Measurements from ENCODE around the gene TRIM8. TPM values are rescaled to one million over a fixed set of nuclear protein-coding genes. Genes with fewer than 3 reads are reported as not detected.

The TRIM8 gene
- total RNA-seq, 1 donor: 89.0 TPM

DNA sequence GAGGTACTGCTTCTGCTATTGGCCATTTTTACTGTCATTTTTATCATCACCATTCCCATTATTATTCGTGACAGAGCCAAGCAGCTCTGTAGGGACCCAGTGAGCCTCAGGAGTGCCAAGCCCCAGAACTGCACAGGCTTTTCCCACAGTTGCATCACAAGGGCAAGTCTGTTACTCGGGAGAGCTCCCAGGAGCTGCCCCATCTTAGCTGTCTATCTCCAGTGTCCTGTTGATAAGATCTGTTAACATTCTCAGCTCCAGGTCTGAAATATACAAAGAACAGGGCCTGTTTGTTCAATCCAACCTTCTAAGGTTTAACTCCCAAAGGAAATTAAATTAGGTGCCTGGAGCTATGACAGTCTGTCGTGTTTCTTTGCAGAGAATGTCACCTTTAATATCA, 20.2 kb upstream of the TRIM8 start:
- Histone ChIP-seq H3K9me3 (ENCODE audit: low read depth, low read length) (no peaks in the 10 kb centered on the region), H3K4me3 (ENCODE audit: low read length) (no peak overlapping the region), H3K27me3 (ENCODE audit: insufficient read depth, low read length) (no peaks in the 10 kb centered on the region), H3K4me1 (ENCODE audit: insufficient read depth, low read length) (no peaks in the 10 kb centered on the region)

DNA sequence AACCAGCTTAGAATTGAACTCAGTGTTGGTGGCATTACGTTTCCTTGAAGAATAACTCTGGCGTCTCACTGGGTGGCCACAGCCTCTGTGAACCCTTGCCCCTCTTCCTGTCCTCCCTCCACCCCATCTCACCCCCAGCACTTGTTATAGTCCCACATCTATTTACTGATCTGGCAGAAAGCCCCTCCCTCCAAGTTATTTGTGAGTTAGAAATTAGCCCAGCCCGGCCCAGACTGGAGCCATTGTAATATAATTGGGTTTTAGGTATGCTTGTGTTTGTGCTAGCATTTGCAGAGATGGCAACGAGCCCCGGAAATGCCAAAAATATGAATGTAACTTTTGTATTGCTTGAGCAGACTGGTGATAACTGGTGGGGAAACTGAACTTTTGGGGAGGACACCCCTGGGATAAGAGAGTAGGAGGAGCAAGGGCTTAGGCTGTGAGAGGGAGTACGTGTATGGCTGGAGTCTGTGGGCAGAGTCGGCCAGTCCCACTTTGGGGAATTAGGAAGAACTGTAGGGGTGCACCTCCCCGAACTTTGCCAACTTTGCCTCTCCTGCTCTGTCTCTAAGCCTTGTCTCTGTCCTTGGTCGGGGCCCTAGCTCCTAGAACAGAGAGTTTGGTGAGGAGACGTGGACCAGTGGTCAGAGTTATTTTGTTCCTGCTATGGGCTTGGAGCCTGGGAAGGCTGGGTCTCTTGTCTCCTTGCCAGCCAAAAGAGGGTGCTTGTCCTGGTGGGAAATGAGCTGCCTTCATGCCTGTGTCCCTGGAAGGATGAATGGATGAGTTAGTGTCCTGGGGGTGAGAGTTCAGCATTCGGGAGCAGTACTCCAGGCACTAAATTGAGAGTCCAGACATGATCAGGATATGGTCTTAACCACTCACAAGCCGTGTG, 19.3 kb upstream of the TRIM8 start:
- H3K9me3 ChIP-seq (ENCODE audit: low read depth, low read length): no peaks in the 10 kb centered on the region
- H3K27me3 ChIP-seq (ENCODE audit: insufficient read depth, low read length): no peaks in the 10 kb centered on the region
- H3K4me3 ChIP-seq (ENCODE audit: low read length): no peak overlapping the region
- H3K4me1 ChIP-seq (ENCODE audit: insufficient read depth, low read length): no peaks in the 10 kb centered on the region

DNA sequence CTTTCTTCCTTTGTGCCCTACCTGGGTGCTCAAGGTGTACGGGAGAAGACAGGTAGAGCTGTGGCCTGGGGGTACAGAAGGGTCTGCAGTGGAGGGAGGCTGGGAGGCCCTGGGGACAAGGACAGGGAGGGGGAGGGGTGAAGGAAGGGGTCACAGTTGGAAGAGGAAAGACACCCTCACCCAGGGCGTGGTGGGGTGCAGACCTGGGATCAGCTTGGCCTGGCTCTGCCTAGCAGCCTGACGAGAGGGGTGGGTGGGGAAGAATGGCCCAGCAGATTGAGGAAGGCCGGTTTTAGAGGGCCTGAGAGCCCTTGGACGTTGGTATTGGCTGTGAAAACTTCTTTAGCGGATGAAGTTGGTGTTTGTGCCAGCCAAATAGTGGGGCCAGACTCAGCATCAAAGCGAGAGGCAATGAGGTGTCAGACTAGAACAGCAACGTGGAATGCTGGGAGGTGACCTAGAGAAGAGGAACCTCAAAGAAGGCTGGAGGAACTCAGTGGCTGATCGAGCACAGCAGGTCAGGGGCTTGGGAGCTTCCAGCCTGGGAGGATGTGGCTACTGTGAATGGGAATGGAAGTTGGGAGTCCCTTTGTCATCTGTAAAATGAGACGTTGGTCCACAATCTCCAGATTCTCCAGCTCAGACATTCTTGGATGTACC, 18.1 kb upstream of the TRIM8 start:
- no peaks in the 10 kb centered on the region for H3K4me1 ChIP-seq (ENCODE audit: insufficient read depth, low read length)
- H3K27me3 ChIP-seq (ENCODE audit: insufficient read depth, low read length): no peaks in the 10 kb centered on the region
- H3K9me3 ChIP-seq (ENCODE audit: low read depth, low read length): no peaks in the 10 kb centered on the region
- H3K4me3 ChIP-seq (ENCODE audit: low read length): no peak overlapping the region

DNA sequence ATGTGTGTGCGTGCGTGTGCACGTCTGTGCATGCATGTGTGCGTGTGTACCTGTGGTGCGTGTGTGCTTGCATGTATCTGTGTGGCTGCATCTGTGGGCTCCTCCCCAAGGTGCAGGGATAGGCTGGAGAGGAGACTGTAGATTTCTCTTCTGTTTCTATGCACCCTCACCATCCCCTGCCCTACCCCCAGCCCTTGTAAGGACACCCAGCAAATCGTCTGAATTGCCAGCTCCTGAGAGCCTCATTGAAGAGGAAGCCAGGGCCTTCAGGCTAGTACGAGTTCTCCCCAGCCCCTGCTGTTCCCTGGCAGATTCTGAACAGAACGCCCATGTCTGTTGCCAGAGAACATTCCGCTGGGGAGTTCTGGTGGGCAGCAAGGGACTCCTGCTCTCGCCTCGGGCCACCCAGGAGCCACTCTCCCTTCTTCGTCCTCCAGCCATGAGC, 17.0 kb upstream of the TRIM8 start:
- Histone ChIP-seq H3K4me1 (ENCODE audit: insufficient read depth, low read length) (peaks cover 9% of the 10 kb centered on the region), H3K4me3 (ENCODE audit: low read length) (no peak overlapping the region), H3K9me3 (ENCODE audit: low read depth, low read length) (no peaks in the 10 kb centered on the region), H3K27me3 (ENCODE audit: insufficient read depth, low read length) (no peaks in the 10 kb centered on the region)

DNA sequence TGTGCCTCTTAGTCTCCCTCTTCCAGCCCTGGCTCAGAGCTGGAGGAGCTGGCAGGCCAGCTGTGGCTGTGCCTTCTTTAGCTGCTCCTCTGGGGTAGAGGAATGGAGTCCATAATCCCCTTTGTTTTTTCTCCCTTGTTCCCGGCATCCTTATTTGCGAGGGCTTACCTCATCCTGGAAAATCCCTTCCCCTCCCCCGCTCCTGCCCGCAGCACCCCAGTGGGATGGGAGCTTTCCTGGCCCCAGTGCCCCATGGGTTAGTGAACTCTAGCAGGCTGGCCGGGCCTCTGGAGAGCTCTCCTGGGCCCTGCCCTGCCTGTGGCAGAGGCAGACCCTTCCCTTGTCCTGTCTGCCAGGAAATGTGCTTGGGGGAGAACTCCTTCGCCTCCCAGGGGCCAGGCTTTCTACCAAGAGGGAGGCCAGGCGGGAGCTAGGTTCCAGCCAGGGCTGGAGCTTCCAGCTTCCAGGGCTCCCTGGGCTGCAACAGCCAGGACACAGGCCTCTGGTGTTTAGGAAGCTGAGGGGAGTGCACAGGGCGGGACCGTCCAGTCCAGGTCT, 16.5 kb upstream of the TRIM8 start:
- Histone ChIP-seq H3K4me1 (ENCODE audit: insufficient read depth, low read length) (peaks cover 14% of the 10 kb centered on the region), H3K4me3 (ENCODE audit: low read length) (no peak overlapping the region), H3K9me3 (ENCODE audit: low read depth, low read length) (no peaks in the 10 kb centered on the region), H3K27me3 (ENCODE audit: insufficient read depth, low read length) (no peaks in the 10 kb centered on the region)

DNA sequence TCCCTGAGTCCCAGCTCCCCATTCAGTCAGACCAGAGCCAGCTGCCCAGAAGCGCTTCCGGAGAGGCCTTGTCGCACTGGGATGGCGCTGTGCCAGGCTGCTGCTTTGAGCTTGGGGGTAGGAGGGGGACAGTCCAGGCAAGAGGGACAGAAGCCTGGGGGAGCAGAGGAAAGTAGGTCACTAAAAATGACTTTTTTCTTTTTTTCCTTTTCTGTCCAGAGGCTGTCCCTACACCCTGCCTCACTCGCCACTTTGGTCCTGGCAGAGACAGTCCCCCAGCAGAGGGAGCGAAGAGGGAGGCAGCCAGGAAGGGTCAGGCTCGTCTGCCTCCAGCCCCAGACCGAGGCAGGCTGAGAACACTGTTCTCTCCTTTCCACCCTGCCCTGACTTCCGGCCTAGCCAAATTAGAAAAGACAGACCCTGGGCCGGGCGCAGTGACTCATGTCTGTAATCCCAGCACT, 15.8 kb upstream of the TRIM8 start:
- H3K4me3 ChIP-seq (ENCODE audit: low read length): no peak overlapping the region
- H3K9me3 ChIP-seq (ENCODE audit: low read depth, low read length): no peaks in the 10 kb centered on the region
- H3K27me3 ChIP-seq (ENCODE audit: insufficient read depth, low read length): no peaks in the 10 kb centered on the region
- H3K4me1 ChIP-seq (ENCODE audit: insufficient read depth, low read length): peaks cover 21% of the 10 kb centered on the region

DNA sequence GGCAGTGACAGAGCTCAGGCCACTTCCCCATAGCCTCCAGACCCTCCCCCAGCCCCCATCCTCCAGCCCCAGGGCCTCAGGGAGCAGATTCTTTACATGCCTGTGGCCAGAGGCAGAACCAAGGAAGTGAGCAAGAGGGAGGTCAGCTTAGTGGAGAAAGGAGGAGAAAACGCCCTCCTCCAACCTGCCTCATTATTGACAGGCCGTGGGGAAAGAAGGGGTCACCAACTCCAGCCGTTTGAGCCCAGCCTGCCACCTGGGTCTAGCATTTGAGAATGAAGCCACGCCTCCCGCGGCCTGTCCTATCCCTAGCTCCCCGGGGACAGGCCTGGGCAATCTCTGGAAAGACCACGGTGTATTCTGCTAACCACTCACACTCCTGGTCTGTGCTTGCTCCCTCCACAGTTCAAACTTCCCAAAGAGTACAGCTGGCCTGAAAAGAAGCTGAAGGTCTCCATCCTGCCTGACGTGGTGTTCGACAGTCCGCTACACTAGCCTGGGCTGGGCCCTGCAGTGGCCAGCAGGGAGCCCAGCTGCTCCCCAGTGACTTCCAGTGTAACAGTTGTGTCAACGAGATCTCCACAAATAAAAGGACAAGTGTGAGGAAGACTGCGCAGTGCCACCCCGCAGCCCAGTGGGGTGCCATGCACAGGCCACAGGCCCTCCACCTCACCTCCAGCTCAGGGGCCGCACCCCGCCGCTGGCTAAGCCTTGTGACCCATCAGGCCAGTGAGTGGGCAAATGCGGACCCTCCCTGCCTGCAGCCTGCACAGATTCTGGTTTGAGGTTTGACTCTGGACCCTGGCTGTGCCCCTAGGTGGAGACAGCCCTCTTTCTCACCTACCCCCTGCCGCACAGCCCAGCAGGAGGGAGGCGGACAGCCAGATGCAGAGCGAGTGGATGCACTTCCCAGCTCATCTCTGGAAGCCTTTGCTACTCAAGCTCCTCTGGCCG, 14.3 kb upstream of the TRIM8 start:
- H3K9me3 ChIP-seq (ENCODE audit: low read depth, low read length): no peaks in the 10 kb centered on the region
- H3K4me3 ChIP-seq (ENCODE audit: low read length): no peak overlapping the region
- H3K4me1 ChIP-seq (ENCODE audit: insufficient read depth, low read length): peaks cover 35% of the 10 kb centered on the region
- H3K27me3 ChIP-seq (ENCODE audit: insufficient read depth, low read length): no peaks in the 10 kb centered on the region

DNA sequence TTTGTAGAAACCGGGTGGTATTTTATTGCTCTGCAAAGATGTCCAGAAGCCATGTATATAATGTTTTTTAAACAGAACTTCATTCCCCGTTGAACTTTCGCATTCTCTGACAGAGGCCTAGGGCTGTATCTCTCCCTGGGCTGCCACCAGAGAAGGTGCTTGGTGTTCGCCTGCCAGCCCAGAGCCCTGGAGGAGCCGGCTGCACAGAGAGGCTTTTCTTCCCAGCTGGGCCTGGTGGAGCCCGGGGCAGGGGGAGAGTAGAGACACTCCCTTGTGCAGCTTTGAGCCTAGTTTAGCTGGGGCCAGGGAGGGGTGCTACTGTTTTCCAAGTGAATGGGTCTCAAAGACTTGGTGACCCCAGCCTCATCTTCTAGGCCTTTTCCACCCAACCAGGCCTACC, 13.6 kb upstream of the TRIM8 start:
- Histone ChIP-seq H3K4me3 (ENCODE audit: low read length) (no peak overlapping the region), H3K9me3 (ENCODE audit: low read depth, low read length) (no peaks in the 10 kb centered on the region), H3K4me1 (ENCODE audit: insufficient read depth, low read length) (peaks cover 43% of the 10 kb centered on the region), H3K27me3 (ENCODE audit: insufficient read depth, low read length) (no peaks in the 10 kb centered on the region)

DNA sequence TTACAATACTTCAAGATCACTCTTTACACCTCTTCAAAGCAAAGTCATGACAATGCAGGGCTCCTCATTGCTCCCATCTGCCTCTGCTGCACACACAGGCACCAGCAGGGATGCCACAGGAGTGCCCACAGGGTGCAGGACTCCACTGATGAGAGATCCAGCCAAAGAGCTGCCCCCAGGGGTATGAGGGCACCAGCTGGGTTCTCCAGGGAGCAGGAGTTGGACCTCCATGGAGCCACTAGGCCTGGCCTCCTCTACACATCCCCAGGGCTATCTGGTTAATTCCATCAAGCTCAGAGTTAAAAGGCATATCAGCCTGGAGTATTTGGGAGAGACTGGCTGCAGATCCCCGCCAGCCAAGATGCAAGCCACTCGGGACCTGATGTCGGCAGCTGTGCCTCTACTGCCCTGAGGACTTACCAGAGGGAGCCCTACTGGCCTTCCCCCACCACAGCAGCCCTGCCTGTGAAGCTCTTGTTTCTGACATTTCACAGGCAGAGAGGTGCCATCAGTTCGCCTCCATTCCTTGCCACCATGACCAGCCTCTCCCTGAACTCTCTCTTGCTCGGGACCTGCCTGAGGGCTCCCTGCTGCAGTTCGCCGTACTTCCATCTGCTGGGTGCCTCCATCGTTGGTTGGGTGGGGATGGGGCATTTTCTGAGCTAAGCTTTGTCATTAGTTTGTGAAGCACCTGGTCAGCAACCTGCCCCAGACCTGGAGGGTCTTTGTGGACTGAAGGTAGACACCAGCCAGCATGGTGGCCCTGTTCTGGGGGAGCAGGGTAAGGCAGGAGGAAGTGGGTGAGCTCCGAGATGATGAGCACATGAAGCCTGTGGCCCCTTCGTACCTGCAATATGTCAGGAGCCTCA, 12.5 kb upstream of the TRIM8 start:
- no peaks in the 10 kb centered on the region for H3K9me3 ChIP-seq (ENCODE audit: low read depth, low read length)
- no peaks in the 10 kb centered on the region for H3K27me3 ChIP-seq (ENCODE audit: insufficient read depth, low read length)
- no peak overlapping the region for H3K4me3 ChIP-seq (ENCODE audit: low read length)
- H3K4me1 ChIP-seq (ENCODE audit: insufficient read depth, low read length): peaks cover 49% of the 10 kb centered on the region

DNA sequence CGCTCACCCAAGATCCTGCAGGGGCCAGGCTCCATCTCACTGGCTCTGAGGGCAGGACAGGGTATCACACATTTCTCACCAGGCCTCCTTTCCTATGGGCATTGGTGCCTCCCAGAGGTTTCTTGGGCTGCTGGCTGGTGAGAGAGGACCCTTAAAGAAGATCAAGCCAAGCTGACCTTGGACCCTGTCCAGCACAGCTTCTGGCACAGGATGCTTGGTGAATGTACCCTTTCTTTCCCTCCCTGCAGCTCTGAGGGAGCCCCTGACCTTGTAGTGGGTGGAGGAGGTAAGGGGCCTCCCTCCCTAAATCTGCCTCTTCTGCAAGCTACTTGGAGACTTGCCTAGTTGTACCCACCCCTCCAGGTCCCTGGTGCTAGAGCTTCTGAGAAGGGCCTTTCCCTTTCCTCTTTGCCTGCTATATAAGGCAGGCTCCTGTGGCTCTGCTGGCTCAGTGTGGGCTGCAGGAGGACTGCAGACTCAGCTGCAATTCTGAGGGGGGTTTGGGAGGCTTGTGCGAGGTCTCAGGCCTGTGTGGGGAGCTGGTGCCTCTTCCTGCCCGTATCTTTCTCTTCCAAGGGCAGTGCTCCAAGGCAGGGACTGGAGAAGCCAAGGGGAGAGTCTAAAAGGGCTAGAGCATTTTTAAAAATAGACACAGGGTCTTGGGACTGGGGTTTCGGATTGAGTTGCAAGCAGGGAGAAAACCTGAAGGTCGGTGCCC, 11.7 kb upstream of the TRIM8 start:
- Histone ChIP-seq H3K9me3 (ENCODE audit: low read depth, low read length) (no peaks in the 10 kb centered on the region), H3K4me3 (ENCODE audit: low read length) (no peak overlapping the region), H3K27me3 (ENCODE audit: insufficient read depth, low read length) (no peaks in the 10 kb centered on the region), H3K4me1 (ENCODE audit: insufficient read depth, low read length) (peaks cover 49% of the 10 kb centered on the region)

DNA sequence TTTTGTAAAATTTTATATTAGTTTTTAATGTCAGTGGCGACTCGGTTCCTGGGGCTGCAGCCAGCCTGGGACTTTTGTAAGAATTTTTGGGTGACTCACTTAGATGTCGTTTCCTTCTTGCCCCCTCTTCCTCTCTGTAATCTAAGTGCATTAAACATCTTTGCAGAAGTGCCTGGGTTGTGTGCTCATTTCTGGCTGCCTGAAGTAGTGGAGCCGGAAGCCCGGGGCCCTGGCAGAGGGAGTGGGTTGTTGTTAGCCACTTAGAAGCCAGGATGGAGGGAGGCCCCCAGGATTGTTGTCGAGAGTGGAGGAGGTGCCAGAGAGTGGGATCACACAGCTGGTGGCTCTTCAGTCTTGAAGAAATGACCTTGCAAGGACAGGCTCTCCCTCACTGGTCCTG, 11.0 kb upstream of the TRIM8 start:
- Histone ChIP-seq H3K9me3 (ENCODE audit: low read depth, low read length) (no peaks in the 10 kb centered on the region), H3K4me1 (ENCODE audit: insufficient read depth, low read length) (peaks cover 49% of the 10 kb centered on the region), H3K4me3 (ENCODE audit: low read length) (no peak overlapping the region), H3K27me3 (ENCODE audit: insufficient read depth, low read length) (no peaks in the 10 kb centered on the region)

DNA sequence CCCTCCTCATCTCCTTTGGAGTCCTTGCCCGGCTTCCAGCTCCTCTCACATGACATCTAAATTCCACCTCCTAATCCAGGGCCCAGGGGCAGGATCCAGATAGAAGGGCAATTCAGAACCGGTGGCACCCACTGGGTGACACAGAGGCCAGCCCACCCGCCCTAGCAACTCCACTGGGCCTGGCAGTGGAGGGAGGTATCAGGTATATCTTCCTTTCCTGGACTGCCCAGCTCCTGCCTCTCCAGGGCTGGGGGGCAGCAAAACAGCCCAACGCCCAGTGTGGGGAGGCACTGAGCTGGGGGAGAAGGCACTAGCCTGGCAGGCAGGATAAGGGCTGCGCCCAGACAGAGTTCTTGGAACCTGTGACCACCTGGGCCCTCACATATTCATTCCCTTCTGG, 10.4 kb upstream of the TRIM8 start:
- Histone ChIP-seq H3K27me3 (ENCODE audit: insufficient read depth, low read length) (no peaks in the 10 kb centered on the region), H3K4me3 (ENCODE audit: low read length) (no peak overlapping the region), H3K4me1 (ENCODE audit: insufficient read depth, low read length) (peaks cover 49% of the 10 kb centered on the region), H3K9me3 (ENCODE audit: low read depth, low read length) (no peaks in the 10 kb centered on the region)

DNA sequence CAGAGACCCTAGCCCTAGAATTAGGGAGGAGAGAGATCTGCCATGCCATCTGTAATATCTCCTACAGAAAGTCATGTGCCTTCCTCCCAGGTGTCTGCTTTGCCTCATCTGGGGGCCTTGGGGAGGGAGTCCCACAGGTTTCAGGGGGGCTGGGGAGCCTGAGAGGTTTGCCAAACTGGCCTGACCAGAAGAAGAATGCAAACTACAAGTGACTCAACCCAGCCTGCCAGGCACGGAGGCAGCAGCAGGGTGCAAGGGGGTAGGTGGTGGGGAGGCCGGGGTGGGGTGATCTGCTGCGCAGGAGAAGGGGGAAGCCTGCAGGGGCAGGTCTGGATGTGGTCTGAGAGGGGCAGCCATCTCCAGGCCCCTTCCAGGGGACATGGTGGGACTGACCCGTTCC, 9.6 kb upstream of the TRIM8 start:
- H3K4me1 ChIP-seq (ENCODE audit: insufficient read depth, low read length): peaks cover 49% of the 10 kb centered on the region
- H3K27me3 ChIP-seq (ENCODE audit: insufficient read depth, low read length): no peaks in the 10 kb centered on the region
- H3K4me3 ChIP-seq (ENCODE audit: low read length): no peak overlapping the region
- no peaks in the 10 kb centered on the region for H3K9me3 ChIP-seq (ENCODE audit: low read depth, low read length)
